Lung (tissue), 12 donors: ENCODE measurements around the gene HNMT. TPM values are rescaled to one million over a fixed set of nuclear protein-coding genes. Genes with fewer than 3 reads are reported as not detected.

Source experiments
- ATAC-seq: fragments of 200-7000 bp; cut with Tn5 transposase; one replicate; pipeline ENCODE4 v1.9.1; 2020; ENCODE audit warnings: moderate number of reproducible peaks; ENCODE audit not compliant: insufficient read depth, low FRiP score
- DNase-seq, 3 donors: peaks; one replicate each; pipeline ENCODE4 v3.0.0-alpha.2; 2013 to 2017
- H3K27ac ChIP-seq, 2 donors: one replicate each; pipeline ENCODE4 v1.5.1; 2013; ENCODE audit warnings: mild to moderate bottlenecking in 2 of 2, moderate library complexity in 2 of 2, control low read depth in 1 of 2, inconsistent platforms in 1 of 2, low read depth in 1 of 2, low read length in 1 of 2
- H3K27me3 ChIP-seq, 3 donors: one replicate each; pipeline ENCODE4 v1.5.1; 2013; ENCODE audit warnings: low read length in 2 of 3; ENCODE audit not compliant: control insufficient read depth in 3 of 3, insufficient read depth in 3 of 3
- H3K36me3 ChIP-seq, 4 donors: one replicate each; pipeline ENCODE4 v1.5.1; 2013; ENCODE audit warnings: low read length in 4 of 4, mild to moderate bottlenecking in 1 of 4, moderate library complexity in 1 of 4; ENCODE audit not compliant: control insufficient read depth in 4 of 4, insufficient read depth in 4 of 4
- H3K4me1 ChIP-seq, 5 donors: one replicate each; pipeline ENCODE4 v1.5.1; 2013; ENCODE audit warnings: low read length in 5 of 5, mild to moderate bottlenecking in 2 of 5, moderate library complexity in 1 of 5; ENCODE audit not compliant: control insufficient read depth in 5 of 5, insufficient read depth in 5 of 5
- H3K4me3 ChIP-seq: one replicate; pipeline ENCODE4 v1.5.1; 2013; ENCODE audit warnings: mild to moderate bottlenecking, control low read depth, moderate library complexity
- H3K9ac ChIP-seq, 2 donors: one replicate each; pipeline ENCODE4 v1.5.1; 2013; ENCODE audit warnings: low read length in 2 of 2, control low read depth in 1 of 2; ENCODE audit not compliant: insufficient read depth in 1 of 2
- H3K9me3 ChIP-seq, 4 donors: one replicate each; pipeline ENCODE4 v1.5.1; 2013; ENCODE audit warnings: low read length in 3 of 4, mild to moderate bottlenecking in 1 of 4, moderate library complexity in 1 of 4; ENCODE audit not compliant: control insufficient read depth in 4 of 4, insufficient read depth in 3 of 4
- WGBS, 2 donors: extraction: QIAGEN DNeasy Blood & Tissue Kit; methylation state at CpG; one replicate each; pipeline ENCODE4 v1.1.7; 2013; 5-methylcytosine and 5-hydroxymethylcytosine counted together
- polyA plus RNA-seq, 2 donors: library from polyadenylated mRNA; stranded (reverse); fragments of 200-250 nt; gene quantifications; one replicate each; pipeline ENCODE4 v1.2.1, GENCODE V29; 2013
- total RNA-seq, 2 donors: library from RNA; depleted of rRNA in 1 of 2; stranded (reverse); fragments of >200 nt in 1 of 2; gene quantifications; one replicate each; pipeline ENCODE4 v1.2.1, GENCODE V29; 2014 to 2021
- TF ChIP-seq, protein P1 (sequence below): IDR thresholded peaks from 2 replicates; pipeline ENCODE4 v1.5.1; 2012; ENCODE audit warnings: mild to moderate bottlenecking; ENCODE audit errors: control extremely low read depth, extremely low read depth
- donor health status: control.
- donor health status: control.
- donor health status: Bipolar disorder and iron deficiency.
- donor health status: healthy.
- donor health status: DM: yes; HTN: yes; CAD: no.

HNMT gene
- total and polyA plus RNA-seq, 4 donors: 45.9 to 135 (median 77.0) TPM

DNA sequence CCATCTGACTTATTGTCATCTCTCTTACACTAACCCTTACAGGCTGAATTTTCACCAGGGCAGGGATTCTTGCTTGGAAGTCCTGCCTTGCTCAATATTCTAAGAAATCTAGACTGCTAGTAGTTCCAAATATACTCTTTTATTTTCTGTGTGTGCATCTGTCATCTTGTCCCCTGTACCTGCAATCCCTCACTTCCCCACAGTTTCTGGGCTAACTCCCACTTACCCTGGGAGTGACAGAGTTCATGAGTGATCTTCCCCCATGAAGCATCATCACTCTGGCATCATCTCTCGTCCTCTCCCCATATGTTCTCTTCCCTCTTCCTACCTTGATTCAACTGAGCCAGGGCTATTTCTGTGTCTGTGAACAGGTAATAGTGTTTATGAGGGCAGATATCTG is 35.7 kb downstream of the HNMT start:
- Histone ChIP-seq H3K4me3 (no peak overlapping the region), H3K9me3 (no peaks in the 10 kb centered on the region), H3K36me3 (peaks cover 0 to 19% (median 10%) of the 10 kb centered on the region in 4 donors), H3K27ac (no peak overlapping the region), H3K9ac (no peak overlapping the region), H3K27me3 (no peaks in the 10 kb centered on the region), H3K4me1 (no peaks in the 10 kb centered on the region)
- TF ChIP-seq, protein P1, sequence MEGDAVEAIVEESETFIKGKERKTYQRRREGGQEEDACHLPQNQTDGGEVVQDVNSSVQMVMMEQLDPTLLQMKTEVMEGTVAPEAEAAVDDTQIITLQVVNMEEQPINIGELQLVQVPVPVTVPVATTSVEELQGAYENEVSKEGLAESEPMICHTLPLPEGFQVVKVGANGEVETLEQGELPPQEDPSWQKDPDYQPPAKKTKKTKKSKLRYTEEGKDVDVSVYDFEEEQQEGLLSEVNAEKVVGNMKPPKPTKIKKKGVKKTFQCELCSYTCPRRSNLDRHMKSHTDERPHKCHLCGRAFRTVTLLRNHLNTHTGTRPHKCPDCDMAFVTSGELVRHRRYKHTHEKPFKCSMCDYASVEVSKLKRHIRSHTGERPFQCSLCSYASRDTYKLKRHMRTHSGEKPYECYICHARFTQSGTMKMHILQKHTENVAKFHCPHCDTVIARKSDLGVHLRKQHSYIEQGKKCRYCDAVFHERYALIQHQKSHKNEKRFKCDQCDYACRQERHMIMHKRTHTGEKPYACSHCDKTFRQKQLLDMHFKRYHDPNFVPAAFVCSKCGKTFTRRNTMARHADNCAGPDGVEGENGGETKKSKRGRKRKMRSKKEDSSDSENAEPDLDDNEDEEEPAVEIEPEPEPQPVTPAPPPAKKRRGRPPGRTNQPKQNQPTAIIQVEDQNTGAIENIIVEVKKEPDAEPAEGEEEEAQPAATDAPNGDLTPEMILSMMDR: no peak
- DNase-seq (no peak), ATAC-seq (no peak)
- WGBS, 2 donors: 80 to 97% methylated on average over 1 of the region's 1 CpG

DNA sequence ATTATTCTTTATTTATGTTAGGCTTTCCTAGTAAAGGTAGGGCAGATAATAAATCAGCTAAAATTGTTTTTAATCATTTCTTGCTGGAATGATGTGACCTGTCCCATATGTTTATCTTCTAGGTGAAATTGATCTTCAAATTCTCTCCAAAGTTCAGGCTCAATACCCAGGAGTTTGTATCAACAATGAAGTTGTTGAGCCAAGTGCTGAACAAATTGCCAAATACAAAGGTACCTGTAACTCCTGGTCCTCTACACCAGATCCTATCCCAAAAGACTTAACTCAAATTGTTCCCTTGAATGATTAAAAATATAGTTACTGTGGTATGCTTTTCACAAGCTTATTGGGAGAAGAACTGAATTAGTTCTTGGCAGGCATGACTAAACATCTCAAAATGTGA is 36.5 kb downstream of the HNMT start:
- Histone ChIP-seq H3K9ac (no peak overlapping the region), H3K27me3 (no peaks in the 10 kb centered on the region), H3K27ac (no peak overlapping the region), H3K4me3 (no peak overlapping the region), H3K9me3 (no peaks in the 10 kb centered on the region), H3K36me3 (peaks cover 0 to 19% (median 12%) of the 10 kb centered on the region in 4 donors), H3K4me1 (no peaks in the 10 kb centered on the region)
- DNase-seq: no peak
- TF ChIP-seq, protein P1: no peak
- no peak for ATAC-seq

DNA sequence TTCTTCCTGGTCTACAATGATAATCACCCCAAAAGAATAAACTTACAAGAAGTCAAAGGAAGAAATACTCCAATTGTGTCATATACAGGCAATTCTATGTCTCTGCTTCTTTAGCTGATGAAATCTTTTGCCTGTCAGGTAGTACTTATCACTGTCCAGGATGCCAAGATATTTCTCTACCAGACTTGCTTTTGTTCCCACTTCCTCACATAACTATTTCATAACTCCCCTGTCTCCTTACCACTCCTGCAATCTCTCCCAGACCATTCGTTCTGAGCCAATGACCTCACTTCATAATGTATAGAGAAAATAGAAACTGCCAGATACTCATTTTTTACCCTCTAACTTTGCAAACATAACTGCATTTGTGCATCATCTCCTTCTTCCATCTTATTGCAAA is 39.1 kb downstream of the HNMT start:
- 27 to 39% methylated on average over 1 of the region's 1 CpG for WGBS, 2 donors
- no peak overlapping the region for H3K27ac ChIP-seq
- TF ChIP-seq, protein P1: no peak
- no peak overlapping the region for H3K9ac ChIP-seq
- no peaks in the 10 kb centered on the region for H3K27me3 ChIP-seq
- DNase-seq (no peak), ATAC-seq (no peak)
- H3K36me3 ChIP-seq: peaks cover 0 to 29% (median 16%) of the 10 kb centered on the region in 4 donors
- H3K9me3 ChIP-seq: no peaks in the 10 kb centered on the region
- no peak overlapping the region for H3K4me3 ChIP-seq
- no peaks in the 10 kb centered on the region for H3K4me1 ChIP-seq

DNA sequence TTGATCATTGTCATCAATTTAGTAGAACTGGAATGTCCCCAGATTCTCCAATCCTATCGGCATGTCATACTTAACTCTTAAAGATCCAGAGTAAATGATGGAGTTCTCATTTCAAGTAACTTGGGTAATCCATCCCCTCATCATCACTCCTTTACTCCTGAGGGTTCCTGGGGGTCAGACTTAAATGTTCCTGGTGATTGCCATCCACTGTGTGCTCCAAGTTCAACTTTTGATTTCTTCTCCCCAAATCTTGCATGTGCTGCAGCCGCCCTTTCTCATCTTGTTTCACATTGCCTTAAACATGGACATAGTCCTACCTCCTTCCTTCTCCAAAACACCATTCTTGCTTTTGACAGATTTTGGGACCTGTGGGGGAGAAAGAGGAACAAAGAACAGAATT is 43.2 kb downstream of the HNMT start:
- WGBS, 2 donors: 85% methylated on average over 2 of the region's 2 CpGs
- peaks cover 0 to 30% (median 16%) of the 10 kb centered on the region in 4 donors for H3K36me3 ChIP-seq
- ATAC-seq (no peak), DNase-seq (no peak)
- no peak overlapping the region for H3K4me3 ChIP-seq
- H3K4me1 ChIP-seq: no peaks in the 10 kb centered on the region
- H3K9me3 ChIP-seq: no peaks in the 10 kb centered on the region
- no peaks in the 10 kb centered on the region for H3K27me3 ChIP-seq
- no peak overlapping the region for H3K27ac ChIP-seq
- H3K9ac ChIP-seq: no peak overlapping the region
- TF ChIP-seq, protein P1: no peak
